PC-3 (cell line): ENCODE data around the gene CEL.

Source experiments
- EZH2 ChIP-seq: fragments of 300-600 bp; sonication (generic); IDR thresholded peaks from one replicate; pipeline ENCODE4 v1.6.1; 2017; ENCODE audit warnings: antibody characterized with exemption, mild to moderate bottlenecking, low read length; ENCODE audit not compliant: unreplicated experiment
- TF ChIP-seq, protein P1 (sequence below): fragments of 300-600 bp; sonication (generic); conservative IDR thresholded peaks from 2 replicates; pipeline ENCODE4 v1.5.1; 2017; ENCODE audit warnings: antibody characterized with exemption, low read depth, mild to moderate bottlenecking, low read length

DNA sequence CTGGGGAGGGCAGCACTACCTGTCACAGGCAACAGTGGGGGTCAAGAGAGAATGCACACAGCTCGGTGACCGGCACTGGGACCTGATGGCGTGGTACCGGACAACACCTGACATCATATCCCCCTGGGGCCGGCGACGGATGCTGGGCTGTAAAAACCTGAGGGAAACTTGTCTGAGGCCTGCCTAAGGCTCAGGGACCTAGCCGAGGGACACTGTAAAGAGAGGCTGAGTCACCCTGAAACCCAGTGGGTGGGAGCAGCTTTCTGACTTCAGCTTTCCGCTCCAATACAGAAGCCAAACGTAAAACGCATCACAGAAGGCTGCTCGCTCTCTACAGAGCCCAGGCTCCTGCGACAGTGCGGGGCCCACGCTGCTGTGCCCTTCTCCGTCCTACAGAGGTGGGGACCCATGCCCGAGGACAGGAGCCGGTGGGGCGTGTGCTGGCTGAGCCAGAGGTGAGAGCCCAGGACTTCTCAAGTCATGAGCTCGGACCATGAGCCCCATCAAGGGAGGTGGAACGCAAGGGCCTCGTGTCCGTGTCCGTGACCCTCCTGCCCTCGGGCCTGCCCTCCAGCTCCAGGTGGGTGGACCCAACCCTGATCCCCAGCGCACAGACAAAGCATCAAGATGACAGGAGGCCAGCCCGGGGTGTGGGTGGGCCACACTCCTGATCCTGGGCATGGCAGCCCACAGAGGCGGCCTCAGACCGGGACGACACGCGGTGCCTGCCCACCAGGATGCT lies 54.0 kb downstream of the CEL start:
- TF ChIP-seq, protein P1, sequence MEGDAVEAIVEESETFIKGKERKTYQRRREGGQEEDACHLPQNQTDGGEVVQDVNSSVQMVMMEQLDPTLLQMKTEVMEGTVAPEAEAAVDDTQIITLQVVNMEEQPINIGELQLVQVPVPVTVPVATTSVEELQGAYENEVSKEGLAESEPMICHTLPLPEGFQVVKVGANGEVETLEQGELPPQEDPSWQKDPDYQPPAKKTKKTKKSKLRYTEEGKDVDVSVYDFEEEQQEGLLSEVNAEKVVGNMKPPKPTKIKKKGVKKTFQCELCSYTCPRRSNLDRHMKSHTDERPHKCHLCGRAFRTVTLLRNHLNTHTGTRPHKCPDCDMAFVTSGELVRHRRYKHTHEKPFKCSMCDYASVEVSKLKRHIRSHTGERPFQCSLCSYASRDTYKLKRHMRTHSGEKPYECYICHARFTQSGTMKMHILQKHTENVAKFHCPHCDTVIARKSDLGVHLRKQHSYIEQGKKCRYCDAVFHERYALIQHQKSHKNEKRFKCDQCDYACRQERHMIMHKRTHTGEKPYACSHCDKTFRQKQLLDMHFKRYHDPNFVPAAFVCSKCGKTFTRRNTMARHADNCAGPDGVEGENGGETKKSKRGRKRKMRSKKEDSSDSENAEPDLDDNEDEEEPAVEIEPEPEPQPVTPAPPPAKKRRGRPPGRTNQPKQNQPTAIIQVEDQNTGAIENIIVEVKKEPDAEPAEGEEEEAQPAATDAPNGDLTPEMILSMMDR: no peak
- TF ChIP-seq EZH2: no peak
